Measurements from ENCODE around the gene SYNDIG1.

Gene SYNDIG1

DNA sequence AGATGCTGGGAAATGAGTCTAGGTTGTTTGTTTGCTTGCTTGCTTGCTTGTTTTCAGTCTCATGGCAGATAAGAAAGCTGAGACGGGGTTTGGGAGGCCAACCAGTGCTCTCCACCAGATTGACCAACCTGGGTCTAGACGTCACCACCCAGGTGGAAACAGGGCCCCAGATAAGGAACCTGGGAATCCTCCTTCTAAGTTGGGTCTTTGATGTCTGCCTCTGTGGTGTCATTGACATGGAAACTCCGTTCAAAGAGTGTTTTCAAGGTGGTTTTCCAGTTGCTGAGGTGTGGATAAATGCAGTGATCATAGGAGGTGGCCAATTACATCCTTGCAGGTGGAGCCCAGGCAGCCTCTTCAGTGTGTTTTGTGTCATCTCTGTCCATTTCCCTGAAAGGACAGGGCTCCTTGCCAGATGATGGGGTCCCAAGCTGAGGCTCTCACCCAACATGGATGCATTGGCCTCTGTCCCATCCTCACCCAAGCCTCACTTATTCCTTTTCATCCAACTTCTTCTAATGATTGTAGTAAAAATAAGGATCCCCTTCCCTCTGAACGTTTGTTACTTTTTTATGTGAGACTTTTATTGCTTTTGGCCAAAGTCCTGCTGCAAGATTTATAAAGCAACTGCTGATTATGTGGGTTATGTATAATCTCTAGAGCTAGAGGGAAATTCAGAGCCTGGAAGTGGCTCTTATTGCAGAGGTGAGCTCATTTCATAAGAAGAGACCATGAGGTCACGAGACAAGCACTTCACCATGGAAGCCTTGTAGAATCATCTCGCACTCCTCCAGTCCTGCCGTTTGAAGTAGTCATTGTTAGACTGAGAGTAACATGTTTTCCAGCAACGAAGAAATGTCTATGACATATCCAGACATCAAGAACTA lies 32.0 kb upstream of the SYNDIG1 start:
- Histone ChIP-seq H3K9me3 (ENCODE audit: insufficient read depth, low read depth, low read length) (no peaks in the 10 kb centered on the region), H3K4me1 (ENCODE audit: insufficient read depth, low read length) (peaks cover 3% of the 10 kb centered on the region), H3K9ac (ENCODE audit: low read depth, low read length) (no peak overlapping the region), H3K27ac (ENCODE audit: low read depth, low read length) (no peak overlapping the region), H3K4me3 (ENCODE audit: low read length) (no peak overlapping the region), H3K36me3 (ENCODE audit: insufficient read depth, low read length) (no peaks in the 10 kb centered on the region), H3K27me3 (ENCODE audit: insufficient read depth, low read length) (peaks cover 2% of the 10 kb centered on the region; the same call in 1 of the 2 replicates)
- WGBS, result 86% methylated on average over 8 of the region's 8 CpGs

DNA sequence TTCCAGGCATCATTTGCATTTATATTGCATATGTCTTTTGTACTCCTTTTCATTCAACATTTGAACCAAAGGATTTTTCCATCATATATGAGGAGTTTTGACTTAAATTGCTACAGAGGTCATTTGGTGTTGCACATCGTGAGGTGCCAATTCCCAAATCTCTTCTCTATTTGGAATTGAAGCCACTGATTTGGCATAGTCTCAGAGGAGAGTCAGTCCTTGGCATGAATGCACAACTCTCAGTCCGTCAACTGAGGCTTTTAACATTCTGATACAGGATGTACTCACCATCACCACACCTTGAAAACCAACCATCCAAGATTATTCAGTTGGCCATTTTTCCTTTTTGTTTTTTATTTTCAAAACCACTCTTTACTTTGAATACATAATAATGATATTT lies 31.1 kb upstream of the SYNDIG1 start:
- H3K36me3 ChIP-seq (ENCODE audit: insufficient read depth, low read length), result no peaks in the 10 kb centered on the region
- H3K27ac ChIP-seq (ENCODE audit: low read depth, low read length), result no peak overlapping the region
- H3K27me3 ChIP-seq (ENCODE audit: insufficient read depth, low read length), result peaks cover 2% of the 10 kb centered on the region; the same call in 1 of the 2 replicates
- no peak overlapping the region for H3K4me3 ChIP-seq (ENCODE audit: low read length)
- no peaks in the 10 kb centered on the region for H3K9me3 ChIP-seq (ENCODE audit: insufficient read depth, low read depth, low read length)
- H3K4me1 ChIP-seq (ENCODE audit: insufficient read depth, low read length), result peaks cover 11% of the 10 kb centered on the region
- no peak overlapping the region for H3K9ac ChIP-seq (ENCODE audit: low read depth, low read length)
- 100% methylated on average over 2 of the region's 2 CpGs for WGBS

DNA sequence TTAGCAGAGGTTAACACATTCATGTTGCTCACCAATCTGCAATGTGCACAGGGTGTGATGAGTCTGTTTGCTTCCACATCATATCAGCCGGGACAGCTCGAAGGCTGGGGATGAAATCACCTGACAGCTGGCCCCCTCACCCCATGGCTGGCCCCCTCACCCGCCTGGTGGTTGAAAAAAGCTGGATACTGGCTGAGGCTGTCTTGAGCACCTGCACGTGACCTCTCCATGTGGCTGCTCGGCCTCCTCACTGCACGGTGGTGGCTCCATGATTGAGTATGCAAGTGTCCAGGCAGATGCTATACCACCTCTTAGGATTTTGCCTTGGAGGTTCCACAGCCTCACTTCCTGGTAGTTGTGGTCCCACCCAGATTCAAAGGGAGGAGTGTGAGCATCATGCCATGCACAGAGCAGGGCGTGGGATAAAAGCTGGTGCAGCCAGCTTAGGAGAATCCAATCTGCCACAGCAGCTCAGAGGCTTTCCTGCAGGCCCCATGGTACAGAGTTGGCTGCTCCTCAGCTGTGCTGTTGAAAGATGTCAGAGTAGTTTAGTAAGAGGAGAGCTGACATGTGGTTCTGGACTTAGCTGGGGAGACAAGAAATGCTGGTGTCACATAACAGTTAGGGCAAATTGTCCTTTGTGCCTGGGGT lies 29.6 kb upstream of the SYNDIG1 start:
- Histone ChIP-seq H3K36me3 (ENCODE audit: insufficient read depth, low read length) (no peaks in the 10 kb centered on the region), H3K4me3 (ENCODE audit: low read length) (no peak overlapping the region), H3K4me1 (ENCODE audit: insufficient read depth, low read length) (peaks cover 25% of the 10 kb centered on the region), H3K27me3 (ENCODE audit: insufficient read depth, low read length) (no peaks in the 10 kb centered on the region), H3K9ac (ENCODE audit: low read depth, low read length) (no peak overlapping the region), H3K27ac (ENCODE audit: low read depth, low read length) (no peak overlapping the region), H3K9me3 (ENCODE audit: insufficient read depth, low read depth, low read length) (no peaks in the 10 kb centered on the region)
- 93% methylated on average over 7 of the region's 7 CpGs for WGBS

DNA sequence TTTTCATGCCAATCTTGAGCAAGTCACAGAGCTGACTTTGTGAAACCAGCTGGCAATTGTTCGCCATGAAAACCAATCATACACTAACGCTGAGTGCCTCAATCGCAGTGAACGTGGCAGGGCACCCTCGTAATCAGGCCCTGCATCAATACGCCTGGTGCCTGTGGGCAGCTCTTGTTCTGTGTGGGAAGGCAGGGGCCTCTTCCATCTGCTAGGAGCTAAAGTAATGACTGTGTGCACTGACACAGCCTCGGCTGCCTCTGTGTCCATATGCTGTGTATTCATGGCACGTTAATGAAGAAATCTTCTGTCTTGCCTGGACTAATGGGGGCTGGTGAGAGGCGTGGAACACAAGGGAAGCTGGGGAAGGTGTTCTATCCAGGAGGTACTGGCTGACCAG lies 27.8 kb upstream of the SYNDIG1 start:
- H3K27me3 ChIP-seq (ENCODE audit: insufficient read depth, low read length), result no peaks in the 10 kb centered on the region
- H3K4me1 ChIP-seq (ENCODE audit: insufficient read depth, low read length), result peaks cover 35% of the 10 kb centered on the region
- H3K36me3 ChIP-seq (ENCODE audit: insufficient read depth, low read length), result no peaks in the 10 kb centered on the region
- no peak overlapping the region for H3K27ac ChIP-seq (ENCODE audit: low read depth, low read length)
- H3K9me3 ChIP-seq (ENCODE audit: insufficient read depth, low read depth, low read length), result no peaks in the 10 kb centered on the region
- H3K9ac ChIP-seq (ENCODE audit: low read depth, low read length), result no peak overlapping the region
- no peak overlapping the region for H3K4me3 ChIP-seq (ENCODE audit: low read length)
- 95% methylated on average over 9 of the region's 9 CpGs for WGBS

DNA sequence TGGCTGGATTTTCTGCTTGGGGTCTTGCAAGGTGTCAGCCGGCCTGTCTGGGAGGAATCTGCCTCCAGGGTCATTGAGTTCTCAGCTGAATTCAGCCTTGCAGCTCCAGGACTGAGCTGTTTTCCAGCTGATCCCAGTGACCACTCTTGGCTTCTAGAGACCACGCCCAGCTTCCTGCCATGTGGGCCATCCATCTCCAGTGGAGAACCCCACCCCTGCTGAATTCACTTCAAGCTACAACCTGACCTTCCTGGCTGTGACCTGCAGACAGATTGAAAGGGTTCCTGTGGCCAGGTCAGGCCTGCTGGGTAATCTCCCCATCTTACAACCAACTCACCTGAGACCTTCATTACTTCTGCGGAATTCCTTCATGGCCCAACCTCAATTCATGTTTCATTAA lies 26.5 kb upstream of the SYNDIG1 start:
- no peak overlapping the region for H3K4me3 ChIP-seq (ENCODE audit: low read length)
- H3K36me3 ChIP-seq (ENCODE audit: insufficient read depth, low read length), result no peaks in the 10 kb centered on the region
- H3K27me3 ChIP-seq (ENCODE audit: insufficient read depth, low read length), result no peaks in the 10 kb centered on the region; the same call in 1 of the 2 replicates
- H3K9ac ChIP-seq (ENCODE audit: low read depth, low read length), result no peak overlapping the region
- H3K27ac ChIP-seq (ENCODE audit: low read depth, low read length), result peak overlapping the region; percentile 82
- 73% methylated on average over 3 of the region's 3 CpGs for WGBS
- peaks cover 35% of the 10 kb centered on the region for H3K4me1 ChIP-seq (ENCODE audit: insufficient read depth, low read length)
- H3K9me3 ChIP-seq (ENCODE audit: insufficient read depth, low read depth, low read length), result no peaks in the 10 kb centered on the region

DNA sequence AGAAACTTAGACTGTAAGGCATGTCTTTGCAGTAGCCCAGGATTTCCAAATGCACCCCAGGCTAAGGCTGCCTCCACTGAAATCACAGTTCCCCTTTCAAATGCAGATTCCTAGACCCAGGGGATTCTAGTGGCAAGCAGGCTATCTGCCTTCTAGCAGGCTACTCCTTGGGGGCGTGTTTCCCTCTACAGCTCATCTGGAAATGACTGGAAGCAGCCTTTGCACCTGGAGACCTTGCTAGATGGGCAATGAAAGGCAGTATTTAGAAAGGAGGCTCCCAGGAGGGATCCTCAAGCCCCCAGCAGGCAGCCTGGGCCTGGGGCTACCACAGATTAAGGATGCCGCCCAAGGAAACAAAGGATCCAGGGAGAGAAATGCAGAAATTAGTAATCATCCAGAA lies 26.0 kb upstream of the SYNDIG1 start:
- Histone ChIP-seq H3K27ac (ENCODE audit: low read depth, low read length) (peak overlapping the region; percentile 82), H3K27me3 (ENCODE audit: insufficient read depth, low read length) (no peaks in the 10 kb centered on the region; the same call in 1 of the 2 replicates), H3K9me3 (ENCODE audit: insufficient read depth, low read depth, low read length) (no peaks in the 10 kb centered on the region), H3K9ac (ENCODE audit: low read depth, low read length) (no peak overlapping the region), H3K4me3 (ENCODE audit: low read length) (no peak overlapping the region), H3K4me1 (ENCODE audit: insufficient read depth, low read length) (peaks cover 35% of the 10 kb centered on the region), H3K36me3 (ENCODE audit: insufficient read depth, low read length) (no peaks in the 10 kb centered on the region)
- whole genome bisulfite sequencing, result 9% methylated on average over 2 of the region's 2 CpGs

DNA sequence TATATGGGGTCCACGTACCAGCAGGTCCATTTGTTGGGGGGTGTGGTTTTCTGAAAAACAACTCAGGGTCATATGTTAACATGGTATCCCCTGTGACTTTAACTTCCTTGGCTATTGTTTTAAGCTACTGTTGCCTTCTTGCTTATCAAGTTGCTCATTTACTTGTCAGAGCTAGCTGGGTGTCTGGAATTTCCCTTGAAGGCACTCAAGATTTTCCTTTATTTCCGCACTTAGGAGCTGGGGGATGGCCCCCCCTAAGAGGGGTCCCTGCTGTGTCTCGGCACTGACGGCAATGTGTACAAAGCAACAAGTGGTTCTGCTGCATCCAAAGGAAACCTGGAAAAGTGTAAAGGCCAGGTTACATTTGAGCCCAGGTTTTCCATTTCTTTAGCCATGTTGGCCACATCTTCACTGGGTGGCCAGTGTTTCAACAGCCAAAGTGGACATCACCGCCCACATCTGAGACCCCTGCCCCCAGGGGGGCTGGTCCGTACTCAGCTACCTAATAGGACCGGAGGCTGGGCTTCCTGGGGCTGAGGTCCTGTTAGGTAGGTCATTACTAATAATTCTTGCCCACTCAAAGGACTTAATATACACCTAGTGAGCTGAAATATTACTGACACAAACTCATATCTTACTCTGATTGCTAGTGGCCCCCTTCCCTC lies 24.8 kb upstream of the SYNDIG1 start:
- no peaks in the 10 kb centered on the region for H3K36me3 ChIP-seq (ENCODE audit: insufficient read depth, low read length)
- H3K27ac ChIP-seq (ENCODE audit: low read depth, low read length), result peak overlapping the region; percentile 82; the same call in 1 of the 2 replicates
- H3K4me1 ChIP-seq (ENCODE audit: insufficient read depth, low read length), result peaks cover 35% of the 10 kb centered on the region
- WGBS, result 48% methylated on average over 6 of the region's 7 CpGs
- H3K27me3 ChIP-seq (ENCODE audit: insufficient read depth, low read length), result no peaks in the 10 kb centered on the region; the same call in 1 of the 2 replicates
- no peak overlapping the region for H3K9ac ChIP-seq (ENCODE audit: low read depth, low read length)
- H3K4me3 ChIP-seq (ENCODE audit: low read length), result no peak overlapping the region
- H3K9me3 ChIP-seq (ENCODE audit: insufficient read depth, low read depth, low read length), result no peaks in the 10 kb centered on the region

DNA sequence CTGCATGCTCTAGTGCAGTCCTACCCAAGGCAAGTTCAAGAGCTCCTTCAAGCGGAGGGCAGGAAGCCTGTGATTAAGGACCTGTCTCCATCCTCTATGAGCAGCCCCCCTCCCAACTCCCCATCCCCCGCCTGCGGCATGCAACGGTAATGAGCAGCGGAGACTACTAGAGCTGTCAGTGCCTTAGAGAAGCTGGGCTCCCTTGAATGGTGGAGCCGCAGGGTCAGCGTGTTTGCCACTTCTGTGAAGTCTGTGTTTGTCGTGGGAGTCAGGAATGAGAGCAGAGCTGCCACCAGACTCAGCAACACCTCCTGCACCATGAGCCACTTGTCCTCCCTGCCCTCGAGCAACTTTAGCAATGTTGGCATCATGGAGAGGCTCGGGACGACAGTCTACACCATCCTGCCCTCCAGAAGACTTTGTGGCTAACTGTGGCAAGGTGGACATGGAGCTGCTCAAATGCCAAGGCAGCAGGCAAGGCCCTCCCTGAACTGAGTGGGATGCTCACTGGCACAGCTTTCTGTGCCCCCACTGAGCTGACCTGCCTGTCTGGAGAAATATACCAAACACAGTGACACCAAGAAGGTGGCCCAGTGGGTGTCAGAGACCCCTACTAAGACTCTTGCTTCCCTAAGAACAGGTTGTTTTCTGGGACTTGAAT lies 23.8 kb upstream of the SYNDIG1 start:
- H3K36me3 ChIP-seq (ENCODE audit: insufficient read depth, low read length), result no peaks in the 10 kb centered on the region
- WGBS, result 58% methylated on average over 11 of the region's 11 CpGs
- no peak overlapping the region for H3K4me3 ChIP-seq (ENCODE audit: low read length)
- no peak overlapping the region for H3K27ac ChIP-seq (ENCODE audit: low read depth, low read length)
- no peak overlapping the region for H3K9ac ChIP-seq (ENCODE audit: low read depth, low read length)
- H3K9me3 ChIP-seq (ENCODE audit: insufficient read depth, low read depth, low read length), result no peaks in the 10 kb centered on the region
- H3K4me1 ChIP-seq (ENCODE audit: insufficient read depth, low read length), result peaks cover 35% of the 10 kb centered on the region
- H3K27me3 ChIP-seq (ENCODE audit: insufficient read depth, low read length), result no peaks in the 10 kb centered on the region; the same call in 1 of the 2 replicates

DNA sequence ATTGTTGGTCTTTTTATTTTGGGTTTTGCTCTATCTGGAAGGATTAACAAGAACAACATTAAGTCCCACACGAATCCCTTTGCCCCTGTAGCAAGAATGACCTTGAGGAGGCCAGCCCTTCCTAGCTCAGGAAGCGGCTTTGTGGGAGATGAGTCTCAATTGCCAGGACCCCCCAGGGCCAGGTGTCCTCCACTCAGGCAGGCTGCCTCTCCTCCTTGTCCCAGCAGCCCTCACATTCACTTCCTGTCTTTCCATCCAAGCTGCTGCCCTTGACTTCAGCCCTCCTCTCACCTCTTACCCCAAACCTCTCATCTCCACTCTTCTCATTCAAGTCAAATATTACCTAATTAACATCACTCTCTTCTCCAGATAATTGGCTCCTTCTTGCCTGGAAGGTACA lies 22.6 kb upstream of the SYNDIG1 start:
- no peak overlapping the region for H3K27ac ChIP-seq (ENCODE audit: low read depth, low read length)
- no peaks in the 10 kb centered on the region for H3K9me3 ChIP-seq (ENCODE audit: insufficient read depth, low read depth, low read length)
- H3K4me3 ChIP-seq (ENCODE audit: low read length), result no peak overlapping the region
- WGBS, result 92% methylated on average over 2 of the region's 2 CpGs
- H3K9ac ChIP-seq (ENCODE audit: low read depth, low read length), result no peak overlapping the region
- H3K27me3 ChIP-seq (ENCODE audit: insufficient read depth, low read length), result no peaks in the 10 kb centered on the region; the same call in 1 of the 2 replicates
- no peaks in the 10 kb centered on the region for H3K36me3 ChIP-seq (ENCODE audit: insufficient read depth, low read length)
- peaks cover 35% of the 10 kb centered on the region for H3K4me1 ChIP-seq (ENCODE audit: insufficient read depth, low read length)

DNA sequence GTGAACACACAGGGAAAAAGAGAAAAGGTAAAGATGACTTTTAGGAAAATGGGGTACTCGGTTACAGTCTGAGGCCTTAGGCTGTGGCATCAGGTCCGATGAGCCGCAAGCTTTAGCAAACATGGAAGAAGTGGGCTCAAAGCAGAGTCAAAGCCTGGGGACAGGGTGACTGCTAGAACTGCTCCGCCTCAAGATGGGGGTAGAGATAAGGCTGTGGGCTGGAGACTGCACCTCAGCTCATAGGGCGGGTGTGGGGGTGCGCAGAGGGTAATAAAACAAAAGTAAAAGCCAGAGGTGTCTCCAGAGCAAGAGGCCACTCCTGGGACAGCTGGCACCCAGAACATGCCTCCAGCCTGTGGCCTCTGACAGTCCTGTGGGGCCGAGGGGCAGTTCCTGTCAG lies 21.3 kb upstream of the SYNDIG1 start:
- Histone ChIP-seq H3K4me3 (ENCODE audit: low read length) (no peak overlapping the region), H3K36me3 (ENCODE audit: insufficient read depth, low read length) (no peaks in the 10 kb centered on the region), H3K9me3 (ENCODE audit: insufficient read depth, low read depth, low read length) (no peaks in the 10 kb centered on the region), H3K4me1 (ENCODE audit: insufficient read depth, low read length) (peaks cover 24% of the 10 kb centered on the region), H3K27ac (ENCODE audit: low read depth, low read length) (no peak overlapping the region), H3K9ac (ENCODE audit: low read depth, low read length) (no peak overlapping the region), H3K27me3 (ENCODE audit: insufficient read depth, low read length) (no peaks in the 10 kb centered on the region; the same call in 1 of the 2 replicates)
- 87% methylated on average over 7 of the region's 7 CpGs for WGBS
